Fibroblast of lung (primary cell): ENCODE measurements around the gene LIPE.

ENCODE experiments used
- EZH2 ChIP-seq: IDR thresholded peaks from 2 replicates; pipeline ENCODE4 v1.5.1; 2012; ENCODE audit warnings: low read length, control low read depth, mild to moderate bottlenecking; ENCODE audit errors: missing control alignments
- TF ChIP-seq, protein P1 (sequence below), 2 donors: IDR thresholded peaks in 1 of 2; conservative IDR thresholded peaks in 1 of 2; 1 replicate in 1 of 2; 2 replicates in 1 of 2; pipeline ENCODE4 v1.5.1; 2011 to 2012; ENCODE audit warnings: low read length in 2 of 2, control low read depth in 1 of 2, inconsistent platforms in 1 of 2, low read depth in 1 of 2, mild to moderate bottlenecking in 1 of 2

DNA sequence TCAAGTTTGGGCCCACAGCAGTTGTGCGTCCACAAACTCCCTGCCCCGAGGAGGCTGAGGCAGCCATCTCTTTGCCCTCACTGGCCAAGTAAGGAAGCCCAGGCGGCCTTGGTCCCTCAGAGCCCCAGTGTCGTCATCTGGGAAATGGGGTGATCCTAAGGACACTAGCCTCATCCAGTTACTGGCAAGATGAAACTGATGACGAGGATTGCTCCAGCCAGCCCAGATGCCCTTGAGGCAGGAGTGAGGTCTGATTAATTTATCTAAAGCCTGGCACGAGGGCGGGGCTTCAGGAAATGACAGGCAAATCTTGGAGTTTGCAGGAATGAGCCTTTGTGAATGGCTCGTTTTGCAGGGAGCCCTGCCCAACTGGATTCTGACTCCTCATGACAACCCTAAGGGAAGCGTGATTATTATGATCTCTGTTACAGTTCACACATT, 5.6 kb downstream of the LIPE start:
- TF ChIP-seq, protein P1, sequence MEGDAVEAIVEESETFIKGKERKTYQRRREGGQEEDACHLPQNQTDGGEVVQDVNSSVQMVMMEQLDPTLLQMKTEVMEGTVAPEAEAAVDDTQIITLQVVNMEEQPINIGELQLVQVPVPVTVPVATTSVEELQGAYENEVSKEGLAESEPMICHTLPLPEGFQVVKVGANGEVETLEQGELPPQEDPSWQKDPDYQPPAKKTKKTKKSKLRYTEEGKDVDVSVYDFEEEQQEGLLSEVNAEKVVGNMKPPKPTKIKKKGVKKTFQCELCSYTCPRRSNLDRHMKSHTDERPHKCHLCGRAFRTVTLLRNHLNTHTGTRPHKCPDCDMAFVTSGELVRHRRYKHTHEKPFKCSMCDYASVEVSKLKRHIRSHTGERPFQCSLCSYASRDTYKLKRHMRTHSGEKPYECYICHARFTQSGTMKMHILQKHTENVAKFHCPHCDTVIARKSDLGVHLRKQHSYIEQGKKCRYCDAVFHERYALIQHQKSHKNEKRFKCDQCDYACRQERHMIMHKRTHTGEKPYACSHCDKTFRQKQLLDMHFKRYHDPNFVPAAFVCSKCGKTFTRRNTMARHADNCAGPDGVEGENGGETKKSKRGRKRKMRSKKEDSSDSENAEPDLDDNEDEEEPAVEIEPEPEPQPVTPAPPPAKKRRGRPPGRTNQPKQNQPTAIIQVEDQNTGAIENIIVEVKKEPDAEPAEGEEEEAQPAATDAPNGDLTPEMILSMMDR (conservative IDR thresholded peaks at IDR 0.05 in 1 of 2, IDR thresholded peaks at IDR 0.05 in 1 of 2; ENCODE audit: low read depth in 1 of 2, low read length in 2 of 2), result no peak
- no peak for TF ChIP-seq EZH2
